GM21360 (cell line): ENCODE measurements around the gene DDC.
"Not testable (repeated sequence)": the region's sequence is repeated elsewhere in the genome, so short reads cannot be mapped to it uniquely, and the experiment has no call there.

ENCODE experiments used
- ATAC-seq: cut with Tn5 transposase; IDR thresholded peaks from one replicate; pipeline ENCODE4 v1.9.1; 2021; ENCODE audit warnings: mild to moderate bottlenecking, moderate library complexity; ENCODE audit not compliant: unreplicated experiment

Gene DDC

GRCh38 chr7:50589364-50589763 is 24.2 kb upstream of the DDC start:
- no peak for ATAC-seq

- ATAC-seq = no peak
These were observed 23.7 kb upstream of the DDC start for GRCh38 chr7:50588937-50589336.

- no peak for ATAC-seq
These were observed 22.5 kb upstream of the DDC start for GRCh38 chr7:50587737-50588136.

- ATAC-seq = no peak
These were observed 19.7 kb upstream of the DDC start for GRCh38 chr7:50584793-50585408.

GRCh38 chr7:50584386-50584785 is 19.2 kb upstream of the DDC start:
- ATAC-seq = no peak

GRCh38 chr7:50583295-50583694 is 18.1 kb upstream of the DDC start:
- ATAC-seq = not testable (repeated sequence)

- not testable (repeated sequence) for ATAC-seq
These were observed 17.1 kb upstream of the DDC start for GRCh38 chr7:50582271-50582670.

GRCh38 chr7:50580666-50581065 is 15.5 kb upstream of the DDC start:
- not testable (repeated sequence) for ATAC-seq

GRCh38 chr7:50580057-50580456 is 14.9 kb upstream of the DDC start:
- no peak for ATAC-seq

GRCh38 chr7:50578105-50578504 is 12.9 kb upstream of the DDC start:
- not testable (repeated sequence) for ATAC-seq

GRCh38 chr7:50577569-50577968 is 12.4 kb upstream of the DDC start:
- ATAC-seq = no peak

- not testable (repeated sequence) for ATAC-seq
These were observed 11.2 kb upstream of the DDC start for GRCh38 chr7:50576388-50576787.

GRCh38 chr7:50567715-50568261 is 2.6 kb upstream of the DDC start:
- ATAC-seq = no peak

GRCh38 chr7:50565977-50566376 is 772 bp upstream of the DDC start:
- ATAC-seq = no peak

- ATAC-seq = no peak
These were observed 333 bp upstream of the DDC start for GRCh38 chr7:50565559-50565916.

- ATAC-seq = no peak
These were observed 1.0 kb downstream of the DDC start for GRCh38 chr7:50564171-50564570.

- ATAC-seq = no peak
These were observed 3.1 kb downstream of the DDC start for GRCh38 chr7:50562136-50562535.

GRCh38 chr7:50560865-50561351 is 4.3 kb downstream of the DDC start:
- no peak for ATAC-seq

- ATAC-seq = no peak
These were observed 5.3 kb downstream of the DDC start for GRCh38 chr7:50559881-50560280.

GRCh38 chr7:50558294-50559053 is 6.7 kb downstream of the DDC start:
- ATAC-seq = no peak

- ATAC-seq = no peak
These were observed 8.1 kb downstream of the DDC start for GRCh38 chr7:50557099-50557498.
